Heart right ventricle (tissue), 16 donors: ENCODE data around the gene KCNJ18. TPM values are rescaled to one million over a fixed set of nuclear protein-coding genes. Genes with fewer than 3 reads are reported as not detected.
"Not testable (repeated sequence)": the region's sequence is repeated elsewhere in the genome, so short reads cannot be mapped to it uniquely, and the experiment has no call there.

Experiments
- ATAC-seq, 8 donors: fragments of 200-7000 bp; cut with Tn5 transposase; one replicate each; pipeline ENCODE4 v1.9.1; 2020; ENCODE audit warnings: mild to moderate bottlenecking in 8 of 8, moderate library complexity in 8 of 8, moderate number of reproducible peaks in 1 of 8
- DNase-seq, 2 donors: peaks; one replicate each; pipeline ENCODE4 v3.0.0-alpha.2; 2020
- H3K27ac ChIP-seq, 10 donors: fragments of 200-600 bp; sonication (generic) in 2 of 10; one replicate each; pipeline versions ENCODE4 v1.5.0 to v1.8.0; 2020 to 2022; ENCODE audit warnings: mild to moderate bottlenecking in 3 of 10
- H3K27me3 ChIP-seq, 7 donors: fragments of 200-600 bp; one replicate each; pipeline ENCODE4 v1.8.0; 2021 to 2022; ENCODE audit warnings: mild to moderate bottlenecking in 2 of 7
- H3K36me3 ChIP-seq, 9 donors: fragments of 200-600 bp; sonication (generic) in 1 of 9; one replicate each; pipeline versions ENCODE4 v1.5.0 to v1.8.0; 2020 to 2022; ENCODE audit warnings: mild to moderate bottlenecking in 2 of 9
- H3K4me1 ChIP-seq, 9 donors: fragments of 200-600 bp; sonication (generic) in 1 of 9; one replicate each; pipeline versions ENCODE4 v1.5.0 to v1.8.0; 2020 to 2022; ENCODE audit warnings: mild to moderate bottlenecking in 4 of 9
- H3K4me3 ChIP-seq, 10 donors: fragments of 200-600 bp; sonication (generic) in 2 of 10; one replicate each; pipeline versions ENCODE4 v1.5.0 to v1.8.0; 2020 to 2022; ENCODE audit warnings: mild to moderate bottlenecking in 7 of 10, moderate library complexity in 2 of 10
- H3K9me3 ChIP-seq, 11 donors: fragments of 200-600 bp in 10 of 11; sonication (generic) in 2 of 11; one replicate each; pipeline versions ENCODE4 v1.5.0 to v1.8.0; 2013 to 2022; ENCODE audit warnings: mild to moderate bottlenecking in 2 of 11, control low read depth in 1 of 11, moderate library complexity in 1 of 11
- WGBS, 2 donors: extraction: QIAGEN DNeasy Blood & Tissue Kit; methylation state at CpG; one replicate each; pipeline ENCODE4 v1.1.7; 2013; ENCODE audit warnings: inconsistent platforms in 1 of 2; 5-methylcytosine and 5-hydroxymethylcytosine counted together
- intact Hi-C, 10 donors: fragments of 100-400 bp; cut with DNase I; formaldehyde crosslinking; loops; one replicate each; pipeline versions ENCODE4 v1.11.1 to v1.14.2; 2022
- polyA plus RNA-seq, 2 donors: library from polyadenylated mRNA; stranded (reverse); fragments of 200-250 nt; gene quantifications; one replicate each; pipeline ENCODE4 v1.2.3, GENCODE V29; 2013
- total RNA-seq, 10 donors: library from RNA; stranded (reverse); fragmentation: NEBNext Ultra II Directional in 3 of 10; extraction: Animal tissue kit (Norgen Biotek cat#: 25700) in 3 of 10; gene quantifications; one replicate each; pipeline versions ENCODE4 v1.2.1 to v1.2.4, GENCODE V29; 2021 to 2023
- TF ChIP-seq, protein P1 (sequence below), 9 donors: fragments of 200-600 bp; sonication (generic) in 2 of 9; IDR thresholded peaks; one replicate each; pipeline versions ENCODE4 v1.5.0 to v1.8.0; 2021 to 2022; ENCODE audit warnings: antibody characterized with exemption in 9 of 9, mild to moderate bottlenecking in 5 of 9, moderate library complexity in 1 of 9
- donor health status: Arrhythmogenic right ventricular cardiomyopathy.
- donor health status: ischemic (EF 13 %, LVEDD 7.1; RV severe dilation, severe dysfunction).
- donor health status: healthy with polysubstance abuse.
- donor health status: DM: no; HTN: yes; CAD: no.
- donor health status: DM: no; HTN: no; CAD: no.
- donor health status: ischemic (EF 25% LVEDD 6.9; RV normal size, moderate dysfunction).
- donor health status: ischemic (EF 25% LVEDD 5.7; RV mildly dilated, moderate dysfunction).
- donor health status: healthy.
- donor health status: DM: yes; HTN: yes; CAD: no.
- donor health status: Ischemic cardiomyopathy.
- donor health status: ischemic (EF 35%, LVEDD 5.7; RV mildly dilated, moderate dysfunction).
- donor health status: nonischemic (EF 11% LVEDD 7.7; RV severe dilation, severe dysfunction).
- donor health status: DM: yes; HTN: yes; CAD: no.
- donor health status: PGD.
- donor health status: ischemic (EF 29% LVEDD 5.4; RV normal size, mild dysfunction).
- donor health status: nonischemic (EF 23%, LVEDD 6.1; RV moderate dilation, normal function).

KCNJ18 gene
- total and polyA plus RNA-seq, 12 donors = not detected

DNA sequence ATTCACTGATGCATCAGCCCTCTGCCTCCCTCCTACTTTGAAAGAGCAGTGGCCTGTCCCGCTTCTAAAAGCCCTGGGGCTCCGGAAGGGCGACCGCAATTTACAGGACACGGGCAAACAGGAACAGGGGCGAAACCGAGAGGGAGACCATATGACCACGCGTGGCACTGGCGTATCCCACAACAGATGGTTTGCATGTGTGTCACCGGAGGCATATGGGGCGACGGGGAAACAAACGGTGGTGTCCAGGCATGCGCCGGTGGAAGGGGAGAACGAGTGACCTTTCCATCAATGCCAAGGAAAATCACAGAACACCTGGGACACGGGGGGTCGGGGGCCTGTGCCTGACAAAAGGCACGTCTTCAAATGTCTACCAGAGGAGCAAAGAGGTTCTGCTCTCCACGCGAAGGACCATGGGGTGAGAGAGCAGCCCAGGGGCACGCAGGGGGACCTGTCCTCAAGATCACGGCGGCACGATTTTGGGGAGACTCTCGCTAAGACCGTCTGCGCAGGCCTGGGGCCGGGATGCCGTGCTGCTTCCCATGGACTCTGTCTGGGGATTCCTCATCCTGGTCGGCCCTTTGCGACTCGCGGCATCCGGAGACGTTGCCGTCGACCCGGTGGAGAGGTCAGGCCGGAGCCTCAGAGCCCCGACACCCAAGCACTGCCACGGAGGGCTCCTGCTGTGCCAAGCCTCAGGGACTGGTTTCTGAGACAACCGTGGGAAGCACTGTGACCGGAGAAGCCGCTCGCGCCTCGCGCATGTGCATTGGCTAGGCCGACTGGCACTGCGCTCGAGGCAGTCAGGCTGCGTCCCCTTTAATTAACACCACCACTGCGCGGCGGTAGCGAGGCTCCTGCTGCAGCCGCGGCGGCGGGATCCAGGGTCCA, 12.8 kb upstream of the KCNJ18 start:
- intact Hi-C loops = no loop called here
- peaks cover 0 to 28% (median 0%) of the 10 kb centered on the region in 7 donors for H3K27me3 ChIP-seq
- DNase-seq = no peak

DNA sequence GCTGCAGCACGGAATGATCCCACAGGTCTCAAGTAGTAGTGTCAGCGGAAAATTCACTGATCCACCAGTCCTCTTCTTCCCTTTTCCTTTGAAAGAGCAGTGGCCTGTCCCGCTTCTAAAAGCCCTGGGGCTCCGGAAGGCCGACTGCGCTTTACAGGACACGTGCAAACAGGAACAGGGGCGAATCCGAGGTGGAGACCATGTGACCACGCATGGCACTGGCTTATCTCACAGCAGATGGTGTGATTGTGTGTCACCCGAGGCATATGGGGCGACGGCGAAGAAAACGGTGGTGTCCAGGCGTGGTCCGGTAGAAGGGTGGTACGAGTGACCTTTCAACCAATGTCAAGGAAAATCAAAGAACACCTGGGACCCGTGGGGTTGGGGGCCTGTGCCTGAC, 12.0 kb upstream of the KCNJ18 start:
- Histone ChIP-seq H3K9me3 (peaks cover 0 to 8% (median 0%) of the 10 kb centered on the region in 11 donors), H3K4me1 (no peaks in the 10 kb centered on the region), H3K36me3 (no peaks in the 10 kb centered on the region), H3K27me3 (peaks cover 0 to 22% (median 0%) of the 10 kb centered on the region in 7 donors), H3K4me3 (no peak overlapping the region), H3K27ac (no peak overlapping the region)
- no peak for DNase-seq
- no peak for ATAC-seq
- TF ChIP-seq, protein P1, sequence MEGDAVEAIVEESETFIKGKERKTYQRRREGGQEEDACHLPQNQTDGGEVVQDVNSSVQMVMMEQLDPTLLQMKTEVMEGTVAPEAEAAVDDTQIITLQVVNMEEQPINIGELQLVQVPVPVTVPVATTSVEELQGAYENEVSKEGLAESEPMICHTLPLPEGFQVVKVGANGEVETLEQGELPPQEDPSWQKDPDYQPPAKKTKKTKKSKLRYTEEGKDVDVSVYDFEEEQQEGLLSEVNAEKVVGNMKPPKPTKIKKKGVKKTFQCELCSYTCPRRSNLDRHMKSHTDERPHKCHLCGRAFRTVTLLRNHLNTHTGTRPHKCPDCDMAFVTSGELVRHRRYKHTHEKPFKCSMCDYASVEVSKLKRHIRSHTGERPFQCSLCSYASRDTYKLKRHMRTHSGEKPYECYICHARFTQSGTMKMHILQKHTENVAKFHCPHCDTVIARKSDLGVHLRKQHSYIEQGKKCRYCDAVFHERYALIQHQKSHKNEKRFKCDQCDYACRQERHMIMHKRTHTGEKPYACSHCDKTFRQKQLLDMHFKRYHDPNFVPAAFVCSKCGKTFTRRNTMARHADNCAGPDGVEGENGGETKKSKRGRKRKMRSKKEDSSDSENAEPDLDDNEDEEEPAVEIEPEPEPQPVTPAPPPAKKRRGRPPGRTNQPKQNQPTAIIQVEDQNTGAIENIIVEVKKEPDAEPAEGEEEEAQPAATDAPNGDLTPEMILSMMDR (IDR thresholded peaks at IDR 0.05) = no peak
- WGBS, 2 donors = 75 to 78% methylated on average over 19 of the region's 19 CpGs
- intact Hi-C loops = no loop called here

More for the DNA sequence above, 12.8 kb upstream of the KCNJ18 start:
- TF ChIP-seq, protein P1 (IDR thresholded peaks at IDR 0.05) = no peak
- no peak for ATAC-seq
- Histone ChIP-seq H3K27ac (no peak overlapping the region), H3K4me1 (no peaks in the 10 kb centered on the region), H3K4me3 (no peak overlapping the region), H3K36me3 (no peaks in the 10 kb centered on the region), H3K9me3 (peaks cover 0 to 12% (median 0%) of the 10 kb centered on the region in 11 donors)
- 53 to 63% methylated on average over 62 of the region's 62 CpGs for WGBS, 2 donors

DNA sequence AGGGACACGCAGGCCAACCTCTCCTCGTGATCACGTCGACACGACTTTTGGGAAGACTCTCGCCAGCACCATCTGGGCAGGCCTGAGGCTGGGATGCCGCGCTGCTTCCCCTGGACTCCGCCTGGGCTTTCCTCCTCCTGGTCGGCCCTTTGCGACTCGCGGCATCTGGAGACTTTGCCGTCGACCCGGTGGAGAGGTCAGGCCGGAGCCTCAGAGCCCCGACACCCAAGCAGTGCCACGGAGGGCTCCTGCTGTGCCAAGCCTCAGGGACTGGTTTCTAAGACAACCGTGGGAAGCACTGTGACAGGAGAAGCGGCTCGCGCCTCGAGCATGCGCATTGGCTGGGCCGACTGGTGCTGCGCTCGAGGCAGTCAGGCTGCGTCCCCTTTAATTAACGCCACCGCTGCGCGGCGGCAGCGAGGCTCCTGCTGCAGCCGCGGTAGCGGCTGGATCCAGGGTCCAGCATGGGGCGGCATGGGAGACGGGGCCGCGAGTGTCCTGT, 11.4 kb upstream of the KCNJ18 start:
- H3K27ac ChIP-seq, H3K36me3 ChIP-seq, ATAC-seq, intact Hi-C loops, H3K4me1 ChIP-seq, H3K4me3 ChIP-seq, H3K9me3 ChIP-seq, DNase-seq: not testable (repeated sequence)
- peaks cover 0 to 17% (median 0%) of the 10 kb centered on the region in 7 donors for H3K27me3 ChIP-seq
- WGBS, 2 donors = 54 to 56% methylated on average over 42 of the region's 42 CpGs

DNA sequence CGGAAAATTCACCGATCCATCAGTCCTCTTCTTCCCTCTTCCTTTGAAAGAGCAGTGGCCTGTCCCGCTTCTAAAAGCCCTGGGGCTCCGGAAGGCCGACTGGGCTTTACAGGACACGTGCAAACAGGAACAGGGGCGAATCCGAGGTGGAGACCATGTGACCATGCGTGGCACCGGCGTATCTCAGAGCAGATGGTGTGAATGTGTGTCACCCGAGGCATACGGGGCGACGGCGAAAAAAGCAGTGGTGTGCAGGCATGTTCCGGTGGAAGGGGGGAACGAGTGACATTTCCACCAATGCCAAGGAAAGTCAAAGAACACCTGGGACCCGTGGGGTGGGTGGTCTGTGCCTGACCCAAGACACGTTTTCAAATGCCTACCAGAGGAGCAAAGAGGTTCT, 10.7 kb upstream of the KCNJ18 start:
- ATAC-seq, H3K36me3 ChIP-seq, intact Hi-C loops, H3K27ac ChIP-seq, H3K4me3 ChIP-seq, H3K9me3 ChIP-seq, H3K4me1 ChIP-seq, DNase-seq: not testable (repeated sequence)
- H3K27me3 ChIP-seq = peaks cover 0 to 13% (median 0%) of the 10 kb centered on the region in 7 donors
- 74 to 79% methylated on average over 19 to 20 of the region's 20 CpGs for WGBS, 2 donors

DNA sequence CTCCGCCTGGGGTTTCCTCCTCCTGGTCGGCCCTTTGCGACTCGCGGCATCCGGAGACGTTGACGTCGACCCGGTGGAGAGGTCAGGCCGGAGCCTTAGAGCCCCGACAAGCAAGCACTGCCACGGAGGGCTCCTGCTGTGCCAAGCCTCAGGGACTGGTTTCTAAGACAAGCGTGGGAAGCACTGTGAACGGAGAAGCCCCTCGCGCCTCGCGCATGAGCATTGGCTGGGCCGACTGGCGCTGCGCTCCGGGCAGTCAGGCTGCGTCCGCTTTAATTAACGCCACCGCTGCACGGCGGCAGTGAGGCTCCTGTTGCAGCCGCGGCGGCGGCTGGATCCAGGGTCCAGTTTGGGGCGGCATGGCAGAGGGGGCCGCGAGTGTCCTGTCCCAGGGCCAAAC, 10.2 kb upstream of the KCNJ18 start:
- WGBS, 2 donors = 70 to 80% methylated on average over 30 to 34 of the region's 36 CpGs
- H3K4me3 ChIP-seq, H3K27ac ChIP-seq, DNase-seq, H3K36me3 ChIP-seq, H3K4me1 ChIP-seq, intact Hi-C loops, H3K27me3 ChIP-seq, H3K9me3 ChIP-seq, ATAC-seq: not testable (repeated sequence)

DNA sequence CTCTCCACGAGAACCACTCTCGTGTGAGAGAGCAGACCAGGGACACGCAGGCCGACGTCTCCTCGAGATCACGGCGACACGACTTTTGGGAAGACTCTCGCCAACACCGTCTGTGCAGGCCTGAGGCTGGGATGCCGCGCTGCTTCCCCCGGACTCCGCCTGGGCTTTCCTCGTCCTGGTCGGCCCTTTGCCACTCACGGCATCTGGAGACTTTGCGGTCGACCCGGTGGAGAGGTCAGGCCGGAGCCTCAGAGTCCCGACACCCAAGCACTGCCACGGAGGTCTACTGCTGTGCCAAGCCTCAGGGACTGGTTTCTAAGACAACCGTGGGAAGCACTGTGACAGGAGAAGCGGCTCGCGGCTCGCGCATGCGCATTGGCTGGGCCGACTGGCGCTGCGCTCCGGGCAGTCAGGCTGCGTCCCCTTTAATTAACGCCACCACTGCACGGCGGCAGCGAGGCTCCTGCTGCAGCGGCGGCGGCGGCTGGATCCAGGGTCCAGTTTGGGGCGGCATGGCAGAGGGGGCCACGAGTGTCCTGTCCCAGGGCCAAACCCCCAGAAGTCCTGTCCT, 9.1 kb upstream of the KCNJ18 start:
- DNase-seq, H3K27ac ChIP-seq, ATAC-seq, H3K4me1 ChIP-seq, H3K9me3 ChIP-seq, intact Hi-C loops, H3K36me3 ChIP-seq, H3K27me3 ChIP-seq, H3K4me3 ChIP-seq: not testable (repeated sequence)
- 72 to 73% methylated on average over 37 to 41 of the region's 46 CpGs for WGBS, 2 donors

DNA sequence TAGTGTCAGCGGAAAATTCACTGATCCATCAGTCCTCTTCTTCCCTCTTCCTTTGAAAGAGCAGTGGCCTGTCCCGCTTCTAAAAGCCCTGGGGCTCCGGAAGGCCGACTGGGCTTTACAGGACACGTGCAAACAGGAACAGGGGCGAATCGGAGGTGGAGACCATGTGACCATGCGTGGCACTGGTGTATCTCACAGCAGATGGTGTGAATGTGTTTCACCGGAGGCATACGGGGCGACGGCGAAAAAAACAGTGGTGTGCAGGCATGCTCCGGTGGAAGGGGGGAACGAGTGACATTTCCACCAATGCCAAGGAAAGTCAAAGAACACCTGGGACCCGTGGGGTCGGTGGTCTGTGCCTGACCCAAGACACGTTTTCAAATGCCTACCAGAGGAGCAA, 8.4 kb upstream of the KCNJ18 start:
- H3K27ac ChIP-seq, ATAC-seq, H3K4me3 ChIP-seq, H3K36me3 ChIP-seq, H3K4me1 ChIP-seq, H3K27me3 ChIP-seq, DNase-seq, H3K9me3 ChIP-seq, intact Hi-C loops: not testable (repeated sequence)
- 77 to 81% methylated on average over 18 of the region's 18 CpGs for WGBS, 2 donors

DNA sequence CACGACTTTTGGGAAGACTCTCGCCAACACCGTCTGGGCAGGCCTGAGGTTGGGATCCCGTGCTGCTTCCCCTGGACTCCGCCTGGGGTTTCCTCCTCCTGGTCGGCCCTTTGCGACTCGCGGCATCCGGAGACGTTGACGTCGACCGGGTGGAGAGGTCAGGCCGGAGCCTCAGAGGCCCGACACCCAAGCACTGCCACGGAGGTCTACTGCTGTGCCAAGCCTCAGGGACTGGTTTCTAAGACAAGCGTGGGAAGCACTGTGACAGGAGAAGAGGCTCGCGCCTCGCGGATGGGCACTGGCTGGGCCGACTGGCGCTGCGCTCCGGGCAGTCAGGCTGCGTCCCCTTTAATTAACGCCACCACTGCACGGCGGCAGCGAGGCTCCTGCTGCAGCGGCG, 7.9 kb upstream of the KCNJ18 start:
- H3K4me3 ChIP-seq, DNase-seq, H3K9me3 ChIP-seq, H3K27me3 ChIP-seq, H3K27ac ChIP-seq, ATAC-seq, H3K4me1 ChIP-seq, intact Hi-C loops, H3K36me3 ChIP-seq: not testable (repeated sequence)
- 94 to 95% methylated on average over 23 to 27 of the region's 33 CpGs for WGBS, 2 donors
